H9 (cell line): ENCODE measurements around the gene MGME1. TPM values are rescaled to one million over a fixed set of nuclear protein-coding genes. Genes with fewer than 3 reads are reported as not detected.

ENCODE experiments used
- DNase-seq: peaks from one replicate; pipeline ENCODE4 v3.0.0-alpha.2; 2017
- H2AFZ ChIP-seq: one replicate; pipeline ENCODE4 v1.6.1; 2013; ENCODE audit warnings: mild to moderate bottlenecking, low read length, control low read depth, moderate library complexity
- H2AK5ac ChIP-seq: 2 replicates; pipeline ENCODE4 v1.6.1; 2013; ENCODE audit warnings: low read length, control low read depth, mixed read lengths; ENCODE audit not compliant: insufficient read length
- H2BK120ac ChIP-seq: one replicate; pipeline ENCODE4 v1.6.1; 2013; ENCODE audit warnings: low read depth, mild to moderate bottlenecking, low read length, control low read depth, inconsistent platforms; ENCODE audit not compliant: poor library complexity, severe bottlenecking
- H2BK12ac ChIP-seq: 2 replicates; pipeline ENCODE4 v1.6.1; 2013; ENCODE audit warnings: low read length, control low read depth, mixed read lengths, low read depth; ENCODE audit not compliant: insufficient read length
- H2BK15ac ChIP-seq: 2 replicates; pipeline ENCODE4 v1.6.1; 2013; ENCODE audit warnings: low read depth, low read length, control low read depth
- H2BK20ac ChIP-seq: one replicate; pipeline ENCODE4 v1.6.1; 2013; ENCODE audit warnings: low read depth, mild to moderate bottlenecking, low read length, control low read depth, inconsistent platforms; ENCODE audit not compliant: poor library complexity, severe bottlenecking
- H2BK5ac ChIP-seq: 2 replicates; pipeline ENCODE4 v1.6.1; 2013; ENCODE audit warnings: low read length, control low read depth, mixed read lengths; ENCODE audit not compliant: insufficient read length
- H3K14ac ChIP-seq: 2 replicates; pipeline ENCODE4 v1.6.1; 2013; ENCODE audit warnings: low read length, control low read depth; ENCODE audit not compliant: insufficient read depth
- H3K18ac ChIP-seq: 2 replicates; pipeline ENCODE4 v1.6.1; 2013; ENCODE audit warnings: low read depth, mild to moderate bottlenecking, mixed read lengths, low read length, control low read depth; ENCODE audit not compliant: insufficient read length
- H3K23ac ChIP-seq: 2 replicates; pipeline ENCODE4 v1.6.1; 2013; ENCODE audit warnings: low read length, control low read depth, mixed read lengths, low read depth; ENCODE audit not compliant: insufficient read length
- H3K23me2 ChIP-seq: 2 replicates; pipeline ENCODE4 v1.6.1; 2013; ENCODE audit warnings: low read depth, mild to moderate bottlenecking, mixed read lengths, low read length, control low read depth; ENCODE audit not compliant: insufficient read length, poor library complexity, severe bottlenecking
- H3K27ac ChIP-seq: 2 replicates; pipeline ENCODE4 v1.5.1; 2013; ENCODE audit warnings: low read length, control low read depth, mixed read lengths, low read depth; ENCODE audit not compliant: insufficient read length
- H3K27me3 ChIP-seq: 2 replicates; pipeline ENCODE4 v1.6.1; 2013; ENCODE audit warnings: low read length, control low read depth, inconsistent platforms; ENCODE audit not compliant: insufficient read depth
- H3K4ac ChIP-seq: 2 replicates; pipeline ENCODE4 v1.6.1; 2013; ENCODE audit warnings: low read depth, mild to moderate bottlenecking, control low read depth, inconsistent platforms, low read length, moderate library complexity
- H3K4me1 ChIP-seq: 2 replicates; pipeline ENCODE4 v1.6.1; 2013; ENCODE audit warnings: low read length, control low read depth, inconsistent platforms; ENCODE audit not compliant: insufficient read depth
- H3K4me2 ChIP-seq: 2 replicates; pipeline ENCODE4 v1.6.1; 2013; ENCODE audit warnings: low read length, control low read depth, mixed read lengths; ENCODE audit not compliant: insufficient read length, insufficient read depth
- H3K56ac ChIP-seq: 2 replicates; pipeline ENCODE4 v1.6.1; 2013; ENCODE audit warnings: low read depth, mild to moderate bottlenecking, mixed read lengths, low read length, control low read depth; ENCODE audit not compliant: insufficient read length
- H3K79me1 ChIP-seq: 2 replicates; pipeline ENCODE4 v1.6.1; 2013; ENCODE audit warnings: low read depth, mild to moderate bottlenecking, moderate library complexity, low read length, control low read depth, inconsistent platforms; ENCODE audit not compliant: insufficient read depth, poor library complexity, severe bottlenecking
- H3K79me2 ChIP-seq: 2 replicates; pipeline ENCODE4 v1.6.1; 2013; ENCODE audit warnings: low read length, control low read depth, inconsistent platforms; ENCODE audit not compliant: insufficient read depth
- H3K9ac ChIP-seq: 2 replicates; pipeline ENCODE4 v1.6.1; 2013; ENCODE audit warnings: low read length, control low read depth, mixed read lengths; ENCODE audit not compliant: insufficient read length; ENCODE audit errors: extremely low read depth
- H3K9me3 ChIP-seq: one replicate; pipeline ENCODE4 v1.6.1; 2013; ENCODE audit warnings: low read depth, low read length, inconsistent platforms; ENCODE audit not compliant: control insufficient read depth
- H3T11ph ChIP-seq: one replicate; pipeline ENCODE4 v1.6.1; 2013; ENCODE audit warnings: mild to moderate bottlenecking, low read length, control low read depth, inconsistent platforms
- H4K20me1 ChIP-seq: one replicate; pipeline ENCODE4 v1.6.1; 2013; ENCODE audit not compliant: control insufficient read depth, insufficient read length, insufficient read depth
- H4K5ac ChIP-seq: 2 replicates; pipeline ENCODE4 v1.6.1; 2013; ENCODE audit warnings: low read depth, mild to moderate bottlenecking, mixed read lengths, low read length, control low read depth; ENCODE audit not compliant: insufficient read length
- H4K8ac ChIP-seq: replicated peaks from 2 replicates; pipeline ENCODE4 v1.6.1; 2013; ENCODE audit warnings: low read length, control low read depth, mixed read lengths, low read depth; ENCODE audit not compliant: insufficient read length
- H4K91ac ChIP-seq: 2 replicates; pipeline ENCODE4 v1.6.1; 2013; ENCODE audit warnings: low read depth, mild to moderate bottlenecking, moderate library complexity, mixed read lengths, low read length, control low read depth; ENCODE audit not compliant: insufficient read length
- H3K27ac Mint-ChIP-seq, 3 experiments: 2 replicates in 2 of 3; 3 replicates in 1 of 3; pipeline ENCODE4 v1.8.0; 2020 to 2021; ENCODE audit warnings: mixed read lengths in 3 of 3, mild to moderate bottlenecking in 1 of 3, moderate library complexity in 1 of 3
- H3K27me3 Mint-ChIP-seq: 2 replicates; pipeline ENCODE4 v1.8.0; 2021; ENCODE audit warnings: low read depth, mild to moderate bottlenecking, moderate library complexity, mixed read lengths
- H3K36me3 Mint-ChIP-seq, 3 experiments: 2 replicates in 2 of 3; 3 replicates in 1 of 3; pipeline ENCODE4 v1.8.0; 2020 to 2021; ENCODE audit warnings: low read depth in 3 of 3, mixed read lengths in 3 of 3; ENCODE audit not compliant: insufficient read depth in 1 of 3
- H3K4me1 Mint-ChIP-seq, 2 experiments: 2 replicates each; pipeline ENCODE4 v1.8.0; 2020; ENCODE audit warnings: mixed read lengths in 2 of 2
- H3K4me3 Mint-ChIP-seq, 2 experiments: 2 replicates in 1 of 2; 3 replicates in 1 of 2; pipeline ENCODE4 v1.8.0; 2020 to 2021; ENCODE audit warnings: mild to moderate bottlenecking in 2 of 2, mixed read lengths in 2 of 2, moderate library complexity in 1 of 2
- H3K9me3 Mint-ChIP-seq, 2 experiments: 2 replicates in 1 of 2; 3 replicates in 1 of 2; pipeline ENCODE4 v1.8.0; 2020; ENCODE audit warnings: mild to moderate bottlenecking in 2 of 2, mixed read lengths in 2 of 2, moderate library complexity in 1 of 2
- WGBS: extraction: QIAGEN DNeasy Blood & Tissue Kit; methylation state at CpG from one replicate; pipeline ENCODE4 v1.1.7; 2013; ENCODE audit warnings: missing lambda C conversion rate, low lambda C conversion rate, mixed read lengths; ENCODE audit not compliant: insufficient read length; ENCODE audit errors: extremely low coverage; 5-methylcytosine and 5-hydroxymethylcytosine counted together
- total RNA-seq: library from RNA; stranded (reverse); gene quantifications from 2 replicates; pipeline ENCODE4 v1.2.1, GENCODE V29; 2021
- TF ChIP-seq, protein P1 (sequence below): fragments of 200-600 bp; sonication (generic); conservative IDR thresholded peaks from 3 replicates; pipeline ENCODE4 v1.8.0; 2021; ENCODE audit warnings: antibody characterized with exemption, mild to moderate bottlenecking

MGME1 gene
- total RNA-seq, 1 experiment from 2014 or later: 48.9 TPM

DNA sequence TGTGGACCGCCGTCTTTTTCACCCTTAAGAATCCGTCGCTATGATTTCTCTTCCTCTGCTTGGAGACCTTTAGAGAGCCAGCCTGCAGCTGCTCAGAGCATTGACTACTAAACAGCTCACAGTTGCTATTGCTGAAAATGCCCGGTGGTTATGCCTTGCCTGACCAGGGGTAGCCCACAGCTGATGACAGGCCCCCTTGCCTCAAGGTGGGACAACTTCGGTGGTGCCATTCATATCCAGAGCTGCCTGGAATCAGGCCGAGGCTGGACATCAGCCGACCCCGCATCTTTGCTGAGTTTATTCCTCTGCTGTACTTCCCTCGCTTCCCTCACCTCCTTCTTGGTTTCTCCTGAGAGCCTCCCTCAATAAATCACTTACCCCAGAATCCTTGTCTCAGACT is 49.3 kb downstream of the MGME1 start:
- Histone ChIP-seq H3T11ph (no peak overlapping the region), H2BK120ac (no peak overlapping the region), H2BK15ac (no peak overlapping the region), H3K27me3 (no peaks in the 10 kb centered on the region), H3K4ac (no peak overlapping the region), H3K79me2 (no peaks in the 10 kb centered on the region), H3K79me1 (no peaks in the 10 kb centered on the region), H3K27ac (no peak overlapping the region), H3K4me2 (no peak overlapping the region), H4K8ac (no peak overlapping the region), H3K9ac (no peak overlapping the region), H3K4me1 (no peaks in the 10 kb centered on the region), H2BK5ac (no peak overlapping the region), H3K23me2 (no peaks in the 10 kb centered on the region), H2BK20ac (no peak overlapping the region), H4K5ac (no peak overlapping the region), H2BK12ac (no peak overlapping the region), H4K20me1 (no peaks in the 10 kb centered on the region), H2AFZ (no peak overlapping the region), H4K91ac (no peak overlapping the region), H3K56ac (no peak overlapping the region), H3K9me3 (no peaks in the 10 kb centered on the region), H2AK5ac (no peak overlapping the region), H3K18ac (no peak overlapping the region), H3K23ac (no peak overlapping the region), H3K14ac (no peak overlapping the region)
- WGBS: no CpG with 5 or more reads among the region's 10 CpGs
- no peaks in the 10 kb centered on the region for H3K4me1 Mint-ChIP-seq
- no peak overlapping the region for H3K27ac Mint-ChIP-seq
- H3K4me3 Mint-ChIP-seq: no peak overlapping the region
- peaks cover 8 to 12% (median 12%) of the 10 kb centered on the region in 3 experiments; a peak in 6 of 7 replicates for H3K36me3 Mint-ChIP-seq
- TF ChIP-seq, protein P1, sequence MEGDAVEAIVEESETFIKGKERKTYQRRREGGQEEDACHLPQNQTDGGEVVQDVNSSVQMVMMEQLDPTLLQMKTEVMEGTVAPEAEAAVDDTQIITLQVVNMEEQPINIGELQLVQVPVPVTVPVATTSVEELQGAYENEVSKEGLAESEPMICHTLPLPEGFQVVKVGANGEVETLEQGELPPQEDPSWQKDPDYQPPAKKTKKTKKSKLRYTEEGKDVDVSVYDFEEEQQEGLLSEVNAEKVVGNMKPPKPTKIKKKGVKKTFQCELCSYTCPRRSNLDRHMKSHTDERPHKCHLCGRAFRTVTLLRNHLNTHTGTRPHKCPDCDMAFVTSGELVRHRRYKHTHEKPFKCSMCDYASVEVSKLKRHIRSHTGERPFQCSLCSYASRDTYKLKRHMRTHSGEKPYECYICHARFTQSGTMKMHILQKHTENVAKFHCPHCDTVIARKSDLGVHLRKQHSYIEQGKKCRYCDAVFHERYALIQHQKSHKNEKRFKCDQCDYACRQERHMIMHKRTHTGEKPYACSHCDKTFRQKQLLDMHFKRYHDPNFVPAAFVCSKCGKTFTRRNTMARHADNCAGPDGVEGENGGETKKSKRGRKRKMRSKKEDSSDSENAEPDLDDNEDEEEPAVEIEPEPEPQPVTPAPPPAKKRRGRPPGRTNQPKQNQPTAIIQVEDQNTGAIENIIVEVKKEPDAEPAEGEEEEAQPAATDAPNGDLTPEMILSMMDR: no peak
- no peak for DNase-seq
- H3K9me3 Mint-ChIP-seq: no peaks in the 10 kb centered on the region
- H3K27me3 Mint-ChIP-seq: no peaks in the 10 kb centered on the region; the same call in 1 of the 2 replicates
